ENCODE measurements around the gene SCNN1A. TPM values are rescaled to one million over a fixed set of nuclear protein-coding genes. Genes with fewer than 3 reads are reported as not detected.

SCNN1A gene
- total RNA-seq, 1 experiment from 2014 or later: 111 TPM

DNA sequence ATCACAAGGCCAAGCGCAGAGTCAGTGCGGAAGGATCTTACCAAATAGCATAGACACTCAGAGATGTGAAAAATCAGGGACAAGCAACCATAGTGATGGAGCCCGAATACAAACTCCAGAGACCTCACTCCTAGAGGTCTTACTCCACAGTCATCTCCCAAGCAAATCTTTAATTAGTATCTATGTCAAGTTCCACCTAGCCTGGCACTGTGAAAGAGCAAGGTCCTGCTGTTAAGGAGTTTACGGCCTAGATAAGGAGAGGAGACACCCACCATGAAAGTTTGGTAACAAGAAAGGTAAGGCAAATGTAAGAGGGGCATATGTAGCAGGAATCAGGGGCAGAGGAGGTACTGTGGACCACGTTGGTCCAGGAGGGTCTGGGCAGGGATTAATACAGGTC, 72.3 kb downstream of the SCNN1A start:
- no peak overlapping the region for H2BK12ac ChIP-seq (ENCODE audit: insufficient read length, low read depth, low read length)
- no peak overlapping the region for H3K27ac ChIP-seq (ENCODE audit: insufficient read length, low read depth, low read length)
- no peak overlapping the region for H2BK5ac ChIP-seq (ENCODE audit: insufficient read length, low read length)
- no peaks in the 10 kb centered on the region for H3K79me1 ChIP-seq (ENCODE audit: insufficient read depth, low read depth, low read length, poor library complexity, severe bottlenecking)
- H3K56ac ChIP-seq (ENCODE audit: insufficient read length, low read depth, low read length): no peak overlapping the region
- H3K18ac ChIP-seq (ENCODE audit: insufficient read length, low read depth, low read length): no peak overlapping the region
- H4K91ac ChIP-seq (ENCODE audit: insufficient read length, low read depth, low read length): no peak overlapping the region
- no peak for TF ChIP-seq CTCF (conservative IDR thresholded peaks at IDR 0.05)
- H2BK120ac ChIP-seq (ENCODE audit: low read depth, low read length, poor library complexity, severe bottlenecking): no peak overlapping the region
- no peak overlapping the region for H2BK15ac ChIP-seq (ENCODE audit: low read depth, low read length)
- H3K4me3 Mint-ChIP-seq: no peak overlapping the region
- H3K27ac Mint-ChIP-seq: no peak overlapping the region
- no peak overlapping the region for H3K4ac ChIP-seq (ENCODE audit: low read depth, low read length)
- DNase-seq: no peak
- H2BK20ac ChIP-seq (ENCODE audit: low read depth, low read length, poor library complexity, severe bottlenecking): no peak overlapping the region
- no peak overlapping the region for H4K8ac ChIP-seq (replicated peaks; ENCODE audit: insufficient read length, low read depth, low read length)
- no peak overlapping the region for H4K5ac ChIP-seq (ENCODE audit: insufficient read length, low read depth, low read length)
- no peaks in the 10 kb centered on the region for H3K23me2 ChIP-seq (ENCODE audit: insufficient read length, low read depth, low read length, poor library complexity, severe bottlenecking)
- no peak overlapping the region for H3K4me2 ChIP-seq (ENCODE audit: insufficient read depth, insufficient read length, low read length)
- H3T11ph ChIP-seq (ENCODE audit: low read length): no peak overlapping the region
- no CpG with 5 or more reads among the region's 5 CpGs for WGBS (ENCODE audit: extremely low coverage, insufficient read length, low lambda C conversion rate)
- H3K36me3 Mint-ChIP-seq (ENCODE audit: insufficient read depth in 1 of 3, low read depth in 3 of 3): no peaks in the 10 kb centered on the region
- no peak overlapping the region for H3K23ac ChIP-seq (ENCODE audit: insufficient read length, low read depth, low read length)
- H3K79me2 ChIP-seq (ENCODE audit: insufficient read depth, low read length): no peaks in the 10 kb centered on the region
- H3K9me3 ChIP-seq (ENCODE audit: control insufficient read depth, low read depth, low read length): no peaks in the 10 kb centered on the region
- H3K9ac ChIP-seq (ENCODE audit: extremely low read depth, insufficient read length, low read length): no peak overlapping the region
- no peaks in the 10 kb centered on the region for H4K20me1 ChIP-seq (ENCODE audit: control insufficient read depth, insufficient read depth, insufficient read length)
- H3K4me1 Mint-ChIP-seq: peaks cover 8 to 9% of the 10 kb centered on the region in 2 experiments; a peak in 3 of 4 replicates
- H2AK5ac ChIP-seq (ENCODE audit: insufficient read length, low read length): no peak overlapping the region
- no peak overlapping the region for H2AFZ ChIP-seq (ENCODE audit: low read length)
- no peaks in the 10 kb centered on the region; a peak in 1 of 5 replicates for H3K9me3 Mint-ChIP-seq
- H3K4me1 ChIP-seq (ENCODE audit: insufficient read depth, low read length): no peaks in the 10 kb centered on the region
- H3K27me3 ChIP-seq (ENCODE audit: insufficient read depth, low read length): no peaks in the 10 kb centered on the region
- H3K27me3 Mint-ChIP-seq (ENCODE audit: low read depth): peaks cover 6% of the 10 kb centered on the region
- H3K14ac ChIP-seq (ENCODE audit: insufficient read depth, low read length): no peak overlapping the region

Data from H9 (cell line).